Parathyroid adenoma (tissue), 2 donors: ENCODE measurements around the gene PDIA6.

Experiments
- H2AFZ ChIP-seq: fragments of 300-600 bp; sonication (generic); one replicate; pipeline ENCODE4 v1.7.0; 2017; ENCODE audit warnings: antibody characterized with exemption, mild to moderate bottlenecking
- H3K27ac ChIP-seq: fragments of 300-600 bp; sonication (generic); one replicate; pipeline ENCODE4 v1.7.0; 2017
- H3K27me3 ChIP-seq: fragments of 300-600 bp; sonication (generic); one replicate; pipeline ENCODE4 v1.7.0; 2017; ENCODE audit warnings: low read length; ENCODE audit not compliant: control insufficient read depth, insufficient read depth
- H3K36me3 ChIP-seq: fragments of 300-600 bp; sonication (generic); one replicate; pipeline ENCODE4 v1.7.0; 2017; ENCODE audit warnings: low read length; ENCODE audit not compliant: control insufficient read depth, insufficient read depth
- H3K4me1 ChIP-seq: fragments of 300-600 bp; sonication (generic); one replicate; pipeline ENCODE4 v1.7.0; 2017; ENCODE audit warnings: control low read depth
- H3K4me2 ChIP-seq: fragments of 300-600 bp; sonication (generic); one replicate; pipeline ENCODE4 v1.7.0; 2017; ENCODE audit warnings: low read length
- H3K4me3 ChIP-seq: fragments of 300-600 bp; sonication (generic); one replicate; pipeline ENCODE4 v1.7.0; 2017; ENCODE audit warnings: low read depth, low read length
- H3K79me2 ChIP-seq: fragments of 300-600 bp; sonication (generic); one replicate; pipeline ENCODE4 v1.7.0; 2017; ENCODE audit warnings: control low read depth
- H3K9ac ChIP-seq: fragments of 300-600 bp; sonication (generic); one replicate; pipeline ENCODE4 v1.7.0; 2017; ENCODE audit warnings: mild to moderate bottlenecking
- H3K9me3 ChIP-seq: fragments of 300-600 bp; sonication (generic); one replicate; pipeline ENCODE4 v1.7.0; 2017; ENCODE audit warnings: low read length; ENCODE audit not compliant: control insufficient read depth
- TF ChIP-seq, protein P1 (sequence below): fragments of 300-600 bp; sonication (generic); IDR thresholded peaks from one replicate; pipeline ENCODE4 v1.7.0; 2017; ENCODE audit warnings: antibody characterized with exemption, mild to moderate bottlenecking
- donor health status: primary hyperparathyroidism.

The PDIA6 gene

DNA sequence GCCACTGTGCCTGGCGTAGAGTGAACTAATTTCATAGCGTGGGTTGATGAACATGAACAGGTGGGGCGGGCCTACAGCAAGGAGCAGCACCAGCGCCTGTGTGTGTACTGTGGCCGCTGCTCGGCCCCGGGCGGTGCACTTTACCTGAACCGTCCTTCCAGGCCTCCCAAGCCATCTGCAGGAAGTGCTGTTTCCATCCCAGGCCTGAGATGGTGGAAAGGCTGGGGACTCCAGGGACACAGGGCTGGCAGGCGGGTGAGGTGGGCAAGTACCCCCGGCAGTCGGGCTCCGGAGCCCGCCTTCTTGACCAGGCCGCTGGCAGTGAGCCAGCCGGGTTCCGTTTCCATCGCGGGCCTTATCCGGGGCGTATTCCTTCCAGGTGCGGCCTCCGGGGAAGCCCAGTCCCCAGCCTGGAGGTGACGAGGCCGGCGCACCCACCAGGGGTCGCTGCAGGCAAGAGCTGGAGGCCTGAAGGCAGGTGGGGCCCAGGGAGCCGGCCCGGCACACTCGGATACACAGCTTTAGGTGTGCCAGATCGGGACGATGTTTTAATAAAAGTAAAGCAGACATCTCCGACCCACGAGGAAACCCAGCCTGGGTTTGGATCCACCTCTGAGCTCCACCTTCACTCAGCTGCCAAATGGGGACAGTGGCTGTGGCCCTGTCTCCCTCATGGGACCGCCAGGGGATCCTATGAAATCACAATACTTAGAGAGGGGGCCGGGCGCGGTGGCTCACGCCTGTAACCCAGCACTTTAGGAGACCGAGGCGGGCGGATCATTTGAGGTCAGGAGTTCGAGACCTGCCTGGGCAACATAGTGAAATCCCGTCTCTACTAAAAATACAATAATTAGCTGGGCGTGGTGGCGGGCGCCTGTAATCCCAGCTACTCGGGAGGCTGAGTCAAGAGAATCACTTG is 22.7 kb upstream of the PDIA6 start:
- H2AFZ ChIP-seq, result no peak overlapping the region
- no peaks in the 10 kb centered on the region for H3K9me3 ChIP-seq
- H3K79me2 ChIP-seq, result no peaks in the 10 kb centered on the region
- H3K4me1 ChIP-seq, result no peaks in the 10 kb centered on the region
- no peak overlapping the region for H3K4me3 ChIP-seq
- H3K36me3 ChIP-seq, result no peaks in the 10 kb centered on the region
- H3K27ac ChIP-seq, result no peak overlapping the region
- H3K9ac ChIP-seq, result no peak overlapping the region
- H3K4me2 ChIP-seq, result no peak overlapping the region
- no peaks in the 10 kb centered on the region for H3K27me3 ChIP-seq
- TF ChIP-seq, protein P1, sequence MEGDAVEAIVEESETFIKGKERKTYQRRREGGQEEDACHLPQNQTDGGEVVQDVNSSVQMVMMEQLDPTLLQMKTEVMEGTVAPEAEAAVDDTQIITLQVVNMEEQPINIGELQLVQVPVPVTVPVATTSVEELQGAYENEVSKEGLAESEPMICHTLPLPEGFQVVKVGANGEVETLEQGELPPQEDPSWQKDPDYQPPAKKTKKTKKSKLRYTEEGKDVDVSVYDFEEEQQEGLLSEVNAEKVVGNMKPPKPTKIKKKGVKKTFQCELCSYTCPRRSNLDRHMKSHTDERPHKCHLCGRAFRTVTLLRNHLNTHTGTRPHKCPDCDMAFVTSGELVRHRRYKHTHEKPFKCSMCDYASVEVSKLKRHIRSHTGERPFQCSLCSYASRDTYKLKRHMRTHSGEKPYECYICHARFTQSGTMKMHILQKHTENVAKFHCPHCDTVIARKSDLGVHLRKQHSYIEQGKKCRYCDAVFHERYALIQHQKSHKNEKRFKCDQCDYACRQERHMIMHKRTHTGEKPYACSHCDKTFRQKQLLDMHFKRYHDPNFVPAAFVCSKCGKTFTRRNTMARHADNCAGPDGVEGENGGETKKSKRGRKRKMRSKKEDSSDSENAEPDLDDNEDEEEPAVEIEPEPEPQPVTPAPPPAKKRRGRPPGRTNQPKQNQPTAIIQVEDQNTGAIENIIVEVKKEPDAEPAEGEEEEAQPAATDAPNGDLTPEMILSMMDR, result peak; percentile 32

DNA sequence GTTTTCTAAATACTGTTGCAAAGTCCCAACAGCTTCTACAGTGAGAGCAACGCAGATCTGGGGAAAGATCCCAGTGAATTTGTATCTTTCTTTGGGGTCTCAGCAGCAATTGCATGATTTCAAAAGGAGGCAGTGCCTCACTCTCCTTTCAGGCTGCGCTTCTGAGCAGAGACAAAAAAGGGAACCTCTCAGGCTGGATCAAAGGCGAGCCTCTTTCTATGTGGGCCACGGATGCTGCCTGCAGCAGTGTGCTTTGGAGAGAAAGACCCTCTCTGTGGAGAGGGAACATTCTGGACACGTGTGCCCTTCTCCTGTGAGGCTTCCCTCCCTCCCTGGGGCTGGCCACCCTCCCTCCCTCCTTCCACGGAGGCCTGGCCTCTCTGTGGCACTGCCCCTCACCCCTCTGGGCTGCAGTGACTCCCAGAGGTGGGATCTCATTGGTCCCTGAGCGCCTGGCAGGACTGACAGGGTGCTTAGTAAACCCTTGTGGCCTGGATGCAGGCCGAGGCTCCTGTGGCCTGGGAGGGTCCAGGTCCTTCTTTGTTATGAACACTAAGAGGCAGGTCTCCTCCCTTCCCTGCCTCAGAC is 21.6 kb upstream of the PDIA6 start:
- Histone ChIP-seq H2AFZ (no peak overlapping the region), H3K9ac (no peak overlapping the region), H3K9me3 (no peaks in the 10 kb centered on the region), H3K4me2 (no peak overlapping the region), H3K27ac (no peak overlapping the region), H3K27me3 (no peaks in the 10 kb centered on the region), H3K4me3 (no peak overlapping the region), H3K79me2 (no peaks in the 10 kb centered on the region), H3K36me3 (no peaks in the 10 kb centered on the region), H3K4me1 (no peaks in the 10 kb centered on the region)
- TF ChIP-seq, protein P1, result no peak

DNA sequence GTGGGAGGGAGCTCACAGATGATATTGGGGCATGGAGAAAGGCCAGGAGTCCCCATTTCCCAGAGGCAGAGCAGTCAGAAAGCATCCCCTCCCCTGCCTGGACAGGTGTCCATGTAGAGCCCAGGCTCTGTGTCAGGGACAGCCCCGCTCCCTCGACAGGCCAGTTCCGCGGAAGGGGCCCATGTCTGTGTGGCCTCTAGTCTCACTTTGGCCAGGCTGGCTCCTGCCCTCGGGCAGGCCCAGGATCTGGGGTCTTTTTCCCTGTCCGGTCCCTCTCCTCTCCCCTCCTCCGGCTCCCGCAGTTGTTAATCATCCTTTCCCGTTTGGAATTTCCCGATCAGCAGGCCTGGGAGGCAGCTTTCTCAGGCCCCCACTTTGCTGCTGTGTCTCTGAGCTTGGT is 20.4 kb upstream of the PDIA6 start:
- Histone ChIP-seq H3K9me3 (no peaks in the 10 kb centered on the region), H3K4me2 (no peak overlapping the region), H3K9ac (no peak overlapping the region), H3K79me2 (no peaks in the 10 kb centered on the region), H3K36me3 (no peaks in the 10 kb centered on the region), H3K4me3 (no peak overlapping the region), H3K27ac (no peak overlapping the region), H2AFZ (no peak overlapping the region), H3K27me3 (no peaks in the 10 kb centered on the region), H3K4me1 (no peaks in the 10 kb centered on the region)
- TF ChIP-seq, protein P1, result no peak

DNA sequence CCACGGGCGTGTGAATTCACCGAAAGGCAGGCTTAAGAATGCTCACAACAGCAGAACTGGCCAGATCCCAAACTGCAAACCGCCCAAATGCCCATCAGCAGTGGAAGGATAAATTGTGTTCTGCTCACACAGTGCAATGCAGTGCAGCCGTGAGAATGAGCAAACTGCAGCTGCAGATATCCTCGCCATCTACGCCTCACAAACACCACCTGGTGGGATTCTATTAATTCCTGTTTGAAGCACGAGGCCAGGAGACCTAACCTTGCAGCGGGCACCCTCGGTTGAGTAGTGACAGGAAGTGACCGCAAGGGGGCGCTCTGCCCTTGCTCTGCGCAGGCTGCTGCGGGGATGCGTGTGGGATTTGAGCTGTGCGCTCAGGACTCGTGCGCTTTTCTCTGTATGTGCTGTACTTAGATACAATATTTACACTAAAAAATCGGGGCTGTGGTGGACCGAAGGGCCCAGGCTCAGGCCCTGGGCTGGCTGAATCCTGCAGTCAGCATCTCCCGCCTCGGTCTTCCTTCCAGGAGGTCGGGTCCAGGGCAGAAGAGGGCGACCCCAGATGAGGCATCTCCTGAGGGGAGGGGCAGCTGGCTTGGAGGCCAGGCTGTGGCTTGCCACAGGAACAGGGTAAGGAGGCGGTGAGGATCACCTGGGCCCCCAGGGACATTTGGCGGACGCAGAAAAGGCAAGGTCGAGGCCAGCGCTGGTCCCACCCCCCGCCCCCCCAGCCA is 19.8 kb upstream of the PDIA6 start:
- H3K27me3 ChIP-seq, result no peaks in the 10 kb centered on the region
- H3K27ac ChIP-seq, result no peak overlapping the region
- no peak overlapping the region for H3K4me3 ChIP-seq
- H3K9me3 ChIP-seq, result no peaks in the 10 kb centered on the region
- TF ChIP-seq, protein P1, result peak; percentile 95
- H3K4me1 ChIP-seq, result no peaks in the 10 kb centered on the region
- no peaks in the 10 kb centered on the region for H3K79me2 ChIP-seq
- no peak overlapping the region for H3K9ac ChIP-seq
- H3K36me3 ChIP-seq, result no peaks in the 10 kb centered on the region
- no peak overlapping the region for H3K4me2 ChIP-seq
- peak overlapping the region; percentile 50 for H2AFZ ChIP-seq
